ENCODE results near the gene DEFB123.

The DEFB123 gene, protein sequence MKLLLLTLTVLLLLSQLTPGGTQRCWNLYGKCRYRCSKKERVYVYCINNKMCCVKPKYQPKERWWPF

GRCh38 chr20:31440012-31440659 is at the start of gene DEFB123:
TSS of gene DEFB123 (plus strand) at chr20:31440632. CDS start at chr20:31440699, 67 bp downstream.
- H3K4me3 ChIP-seq (ENCODE audit: low read depth, low read length), result no peak within 1 kb of the TSS
- TF ChIP-seq, protein P1, sequence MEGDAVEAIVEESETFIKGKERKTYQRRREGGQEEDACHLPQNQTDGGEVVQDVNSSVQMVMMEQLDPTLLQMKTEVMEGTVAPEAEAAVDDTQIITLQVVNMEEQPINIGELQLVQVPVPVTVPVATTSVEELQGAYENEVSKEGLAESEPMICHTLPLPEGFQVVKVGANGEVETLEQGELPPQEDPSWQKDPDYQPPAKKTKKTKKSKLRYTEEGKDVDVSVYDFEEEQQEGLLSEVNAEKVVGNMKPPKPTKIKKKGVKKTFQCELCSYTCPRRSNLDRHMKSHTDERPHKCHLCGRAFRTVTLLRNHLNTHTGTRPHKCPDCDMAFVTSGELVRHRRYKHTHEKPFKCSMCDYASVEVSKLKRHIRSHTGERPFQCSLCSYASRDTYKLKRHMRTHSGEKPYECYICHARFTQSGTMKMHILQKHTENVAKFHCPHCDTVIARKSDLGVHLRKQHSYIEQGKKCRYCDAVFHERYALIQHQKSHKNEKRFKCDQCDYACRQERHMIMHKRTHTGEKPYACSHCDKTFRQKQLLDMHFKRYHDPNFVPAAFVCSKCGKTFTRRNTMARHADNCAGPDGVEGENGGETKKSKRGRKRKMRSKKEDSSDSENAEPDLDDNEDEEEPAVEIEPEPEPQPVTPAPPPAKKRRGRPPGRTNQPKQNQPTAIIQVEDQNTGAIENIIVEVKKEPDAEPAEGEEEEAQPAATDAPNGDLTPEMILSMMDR (IDR thresholded peaks at IDR 0.05; ENCODE audit: control insufficient read depth, extremely low read depth, insufficient read depth), result 0 out of 2 replicates have a peak, but pooled peaks have one; percentile 4
- no peak for DNase-seq (ENCODE audit: low read depth)

GRCh38 chr20:31392836-31393235 is 47.6 kb upstream of the DEFB123 start:
- TF ChIP-seq, protein P1 (IDR thresholded peaks at IDR 0.05; ENCODE audit: control insufficient read depth, extremely low read depth, insufficient read depth), result no peak
- no peak for DNase-seq (ENCODE audit: low read depth)
- H3K4me3 ChIP-seq (ENCODE audit: low read depth, low read length), result no peak overlapping the region

- no peak for DNase-seq (ENCODE audit: low read depth)
- no peak overlapping the region for H3K4me3 ChIP-seq (ENCODE audit: low read depth, low read length)
- TF ChIP-seq, protein P1 (IDR thresholded peaks at IDR 0.05; ENCODE audit: control insufficient read depth, extremely low read depth, insufficient read depth), result no peak
Observed at GRCh38 chr20:31394900-31395299, 45.5 kb upstream of the DEFB123 start.

GRCh38 chr20:31403886-31404285 is 36.5 kb upstream of the DEFB123 start:
- DNase-seq (ENCODE audit: low read depth), result no peak
- TF ChIP-seq, protein P1 (IDR thresholded peaks at IDR 0.05; ENCODE audit: control insufficient read depth, extremely low read depth, insufficient read depth), result no peak
- H3K4me3 ChIP-seq (ENCODE audit: low read depth, low read length), result no peak overlapping the region

DNA sequence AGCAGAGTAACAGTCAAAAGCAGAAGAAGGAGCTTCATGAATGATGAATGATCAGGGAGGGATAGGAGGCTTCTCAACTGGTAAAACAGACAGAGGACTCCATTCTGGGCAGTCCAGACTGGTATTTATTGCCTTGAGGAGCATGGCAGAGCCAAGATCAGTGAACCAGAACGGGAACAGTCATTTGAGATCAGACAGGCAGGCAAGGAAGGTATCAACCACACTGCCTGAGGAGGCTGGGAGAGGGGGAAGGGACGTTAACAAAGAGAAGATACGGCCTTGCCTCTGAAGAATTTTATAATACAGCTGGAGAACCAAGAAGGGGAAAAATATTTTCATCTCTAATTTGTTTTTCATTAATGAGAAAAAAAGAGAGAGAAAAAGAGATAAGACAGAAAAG is 34.3 kb upstream of the DEFB123 start, which contains the start of gene DEFB121:
Gene DEFB121, minus strand, starts transcription at position 101 of the 400 bp plus-strand sequence. Its CDS starts 63 bp downstream, at position 38.
- no peak for DNase-seq (ENCODE audit: low read depth)
- no peak within 1 kb of the TSS for H3K4me3 ChIP-seq (ENCODE audit: low read depth, low read length)
- TF ChIP-seq, protein P1 (IDR thresholded peaks at IDR 0.05; ENCODE audit: control insufficient read depth, extremely low read depth, insufficient read depth), result no peak

DNA sequence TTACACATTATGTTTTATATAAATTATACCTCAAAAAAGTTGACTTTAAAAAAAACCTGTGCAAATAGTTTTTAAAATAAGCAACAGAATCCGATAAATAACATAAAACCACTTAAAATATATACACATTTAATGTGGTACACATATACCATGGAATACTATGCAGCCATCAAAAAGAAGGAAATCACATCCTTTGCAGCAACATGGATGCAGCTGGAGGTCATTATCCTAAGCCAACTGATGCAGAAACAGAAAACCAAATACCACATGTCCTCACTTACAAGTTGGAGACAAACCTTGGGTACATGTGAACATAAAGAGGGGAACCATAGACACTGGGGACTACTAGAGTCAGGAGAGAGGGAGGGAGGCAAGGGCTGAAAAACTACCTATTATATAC is 30.4 kb upstream of the DEFB123 start:
- TF ChIP-seq, protein P1 (IDR thresholded peaks at IDR 0.05; ENCODE audit: control insufficient read depth, extremely low read depth, insufficient read depth), result no peak
- H3K4me3 ChIP-seq (ENCODE audit: low read depth, low read length), result no peak overlapping the region

GRCh38 chr20:31414381-31414780 is 26.1 kb upstream of the DEFB123 start:
- H3K4me3 ChIP-seq (ENCODE audit: low read depth, low read length), result no peak overlapping the region
- no peak for DNase-seq (ENCODE audit: low read depth)
- TF ChIP-seq, protein P1 (IDR thresholded peaks at IDR 0.05; ENCODE audit: control insufficient read depth, extremely low read depth, insufficient read depth), result no peak

More for the DNA sequence above, 30.4 kb upstream of the DEFB123 start:
- no peak for DNase-seq (ENCODE audit: low read depth)

All from LNCaP clone FGC (cell line).